Dedifferentiated amniotic fluid mesenchymal stem cell (primary cell): ENCODE measurements around the gene CENPA.
"Not testable (repeated sequence)": the region's sequence is repeated elsewhere in the genome, so short reads cannot be mapped to it uniquely, and the experiment has no call there.

ENCODE experiments used
- DNase-seq: peaks from one replicate; pipeline ENCODE4 v3.0.0-alpha.2; 2016; ENCODE audit errors: extremely low spot score

CENPA gene

DNA sequence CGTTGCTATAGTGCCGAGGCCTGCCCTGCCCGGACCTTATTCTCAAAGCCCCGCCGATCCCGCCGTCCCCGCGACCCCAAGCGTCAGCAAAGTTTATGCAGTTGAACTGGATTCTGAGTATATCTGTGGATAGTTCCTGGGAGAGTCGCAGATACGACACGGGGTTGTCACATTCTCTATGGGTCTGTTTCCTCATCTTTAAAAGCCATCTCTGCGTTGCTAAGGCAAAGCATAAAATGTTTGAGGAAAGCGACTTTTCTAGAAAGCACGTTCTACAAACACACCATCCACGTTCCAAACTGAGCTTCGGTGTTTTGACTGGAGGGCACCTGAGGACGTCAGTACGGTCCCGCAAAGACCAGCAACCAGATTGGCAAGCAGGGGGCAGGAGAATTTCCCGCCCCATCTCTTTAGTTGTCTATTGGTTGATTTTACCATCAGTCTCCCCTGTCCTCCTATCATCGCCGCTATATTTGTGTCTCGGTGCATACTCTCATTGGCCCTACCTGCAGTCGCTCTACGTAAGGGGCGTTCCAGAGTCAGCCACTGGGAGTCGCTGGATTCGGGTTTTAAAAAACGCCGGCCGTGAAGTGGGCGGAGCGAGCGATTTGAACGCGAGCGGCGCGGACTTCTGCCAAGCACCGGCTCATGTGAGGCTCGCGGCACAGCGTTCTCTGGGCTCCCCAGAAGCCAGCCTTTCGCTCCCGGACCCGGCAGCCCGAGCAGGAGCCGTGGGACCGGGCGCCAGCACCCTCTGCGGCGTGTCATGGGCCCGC, at the start of gene CENPA:
CENPA (plus strand) TSS at position 626 of the 776 bp plus-strand sequence; CDS start at position 767, 141 bp downstream.
- DNase-seq = peak; percentile 100

DNA sequence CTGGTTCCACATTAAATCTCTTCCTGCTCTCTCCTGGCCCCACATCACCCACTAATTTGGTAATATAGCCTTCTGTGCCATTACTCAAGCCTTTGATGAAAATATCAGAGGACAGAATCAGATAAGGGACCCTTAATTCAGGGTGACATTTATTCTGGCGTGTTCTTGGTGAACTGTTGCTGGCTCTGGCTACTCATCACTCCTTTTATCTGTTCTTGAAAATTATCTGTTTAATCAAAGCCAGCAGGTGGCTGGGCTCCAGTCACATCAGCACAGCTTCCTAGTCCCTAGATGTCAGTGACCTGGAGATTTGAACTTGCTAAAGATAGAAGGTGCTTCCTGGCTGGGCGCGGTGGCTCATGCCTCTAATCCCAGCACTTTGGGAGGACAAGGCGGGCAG, 48.6 kb upstream of the CENPA start:
- DNase-seq = no peak

DNA sequence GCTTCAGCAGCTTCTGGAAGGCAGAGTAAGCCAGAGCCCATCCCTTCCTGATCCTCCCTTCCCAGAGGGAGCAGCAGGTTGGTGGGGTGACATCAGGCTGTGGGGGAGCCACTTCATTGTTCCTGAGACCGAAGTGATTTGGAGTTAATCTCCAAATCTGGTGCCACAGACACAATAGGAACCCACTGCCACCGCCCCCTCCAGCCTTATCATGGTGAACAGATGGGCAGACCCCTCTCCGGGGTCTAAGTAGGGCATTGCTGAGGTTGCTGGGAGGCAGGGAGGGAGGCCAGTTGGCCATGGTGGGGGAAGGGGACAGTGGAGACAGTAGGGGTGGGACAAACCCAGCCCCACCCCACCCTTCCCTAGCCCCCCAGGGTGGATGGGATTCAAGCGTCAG, 47.4 kb upstream of the CENPA start:
- DNase-seq = no peak

DNA sequence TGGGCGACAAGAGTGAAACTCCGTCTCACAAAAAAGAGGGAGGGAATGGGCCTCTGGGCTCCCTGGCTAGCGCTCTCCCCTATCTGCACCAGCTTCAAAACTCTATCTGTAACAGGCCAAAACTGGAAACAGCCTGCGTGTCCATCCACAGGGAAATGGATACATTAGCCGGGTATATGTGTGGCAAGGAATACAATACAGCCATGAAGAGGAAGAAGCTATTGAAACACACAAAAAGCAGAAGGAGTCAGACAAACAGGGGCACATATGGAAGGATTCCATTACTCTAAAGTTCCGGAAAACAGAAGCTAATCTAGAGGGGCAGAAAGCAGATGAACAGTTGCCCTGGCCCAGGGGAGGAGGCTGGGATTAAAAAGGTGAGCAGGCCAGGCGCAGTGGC, 46.3 kb upstream of the CENPA start:
- DNase-seq = no peak

DNA sequence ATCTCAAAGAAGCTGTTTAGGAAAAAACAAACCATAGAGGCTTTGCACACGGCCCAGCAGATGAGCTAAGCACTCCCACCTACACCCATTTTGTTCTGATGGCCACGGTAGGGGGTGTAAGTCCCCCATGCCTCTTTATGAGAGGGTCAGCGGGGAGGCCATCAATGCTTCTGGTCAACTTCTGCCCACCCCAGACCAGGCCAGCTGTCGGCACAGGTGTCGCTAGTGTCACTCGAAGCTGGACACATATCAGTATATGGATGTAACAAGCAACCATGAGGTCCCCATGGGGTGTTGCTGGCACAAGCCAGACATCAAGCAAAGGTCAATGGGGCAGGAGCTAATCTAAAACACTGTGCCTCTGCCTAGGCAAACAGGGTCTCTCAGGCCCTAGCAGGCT, 45.5 kb upstream of the CENPA start:
- no peak for DNase-seq

DNA sequence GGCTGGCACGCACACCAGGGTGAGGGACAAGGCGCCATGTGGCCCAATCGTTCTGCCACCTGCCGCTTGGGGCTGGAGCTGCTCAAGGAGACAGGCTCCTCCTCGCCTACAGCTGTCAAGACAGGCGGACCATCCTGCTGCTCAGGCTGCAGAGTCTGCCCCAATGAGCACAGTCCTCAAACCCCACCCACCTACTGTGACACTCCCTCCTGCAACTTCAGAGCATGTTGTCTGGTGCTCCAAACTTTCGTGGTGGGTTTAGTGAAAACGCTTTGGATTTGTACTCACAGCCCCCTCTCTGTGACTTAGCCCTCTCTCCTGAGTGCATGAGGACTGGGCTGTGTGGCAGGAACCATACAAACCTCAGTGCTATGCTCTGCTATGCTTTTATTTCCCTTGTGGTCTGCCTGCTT, 45.0 kb upstream of the CENPA start:
- DNase-seq = no peak

DNA sequence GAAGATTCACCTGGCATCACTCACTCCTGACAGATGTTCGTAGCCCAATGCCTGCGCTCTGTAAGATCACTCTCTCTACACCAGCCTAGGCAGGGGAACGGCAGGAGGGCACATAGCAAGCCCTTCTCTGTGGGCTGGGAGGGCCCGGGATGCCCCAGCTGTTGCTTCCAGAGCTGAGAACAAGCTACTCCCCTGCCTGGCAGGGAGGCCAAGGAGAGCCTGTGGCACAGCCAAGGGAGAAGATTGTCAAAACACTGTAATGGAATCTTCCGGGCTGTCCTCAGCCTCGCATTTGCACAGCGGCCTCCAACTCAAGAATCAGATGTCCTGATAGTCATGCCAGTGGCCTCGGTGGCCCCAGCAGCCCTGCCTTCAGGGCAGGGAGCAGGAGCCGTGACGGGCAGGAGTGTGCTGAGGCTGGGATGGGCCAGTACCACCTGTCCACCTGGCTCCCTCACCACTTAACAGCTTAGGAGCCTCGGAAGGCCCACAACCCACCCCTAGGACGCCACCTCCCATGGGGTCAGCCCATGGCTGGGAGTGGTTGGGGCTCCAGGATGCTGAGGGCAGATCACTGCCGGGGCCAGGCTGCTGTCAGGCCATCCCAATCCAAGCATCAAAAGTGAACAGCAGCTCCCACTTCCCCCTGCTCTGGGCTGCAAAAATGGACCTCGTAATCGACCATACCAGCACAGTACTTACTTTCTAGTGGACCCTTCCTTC, 43.6 kb upstream of the CENPA start:
- no peak for DNase-seq

DNA sequence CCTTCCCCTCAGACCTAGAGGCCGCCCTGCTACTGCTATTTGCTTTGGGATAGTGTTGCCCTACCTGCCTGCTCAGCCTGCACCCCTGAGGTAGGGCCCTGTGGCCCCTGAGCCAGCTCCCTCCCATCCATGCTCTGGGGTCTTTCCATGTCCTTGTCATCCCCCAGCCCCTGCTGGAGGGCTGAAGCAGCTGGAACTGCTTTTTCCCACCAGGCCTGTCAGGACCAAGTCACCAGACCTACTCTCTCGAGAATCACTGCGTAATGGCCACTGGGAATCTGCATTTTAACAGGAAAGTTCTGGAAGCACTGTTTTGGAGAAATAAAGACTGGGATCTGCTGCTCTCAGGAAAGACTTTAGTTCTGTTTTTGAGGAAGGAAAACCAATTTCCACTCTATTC, 42.0 kb upstream of the CENPA start:
- no peak for DNase-seq

DNA sequence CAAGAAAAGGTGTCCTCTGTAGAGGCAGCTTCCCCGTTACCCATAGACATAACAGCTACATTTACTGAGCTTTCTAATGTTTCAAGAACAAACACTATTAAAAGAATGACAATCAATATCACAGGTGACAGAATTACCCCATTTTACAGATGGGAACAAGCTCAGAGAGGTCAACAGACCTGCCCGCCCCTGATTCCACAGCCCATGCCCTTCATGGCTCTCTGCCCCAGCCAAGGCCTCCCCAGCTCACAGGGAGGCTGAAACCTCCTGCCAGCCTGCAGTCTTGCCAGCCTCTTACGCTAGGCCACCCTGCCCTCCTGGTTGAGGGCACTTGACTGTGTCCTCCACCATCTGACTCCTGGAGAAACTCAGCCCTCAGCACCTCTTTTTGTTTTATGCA, 40.9 kb upstream of the CENPA start:
- no peak for DNase-seq

DNA sequence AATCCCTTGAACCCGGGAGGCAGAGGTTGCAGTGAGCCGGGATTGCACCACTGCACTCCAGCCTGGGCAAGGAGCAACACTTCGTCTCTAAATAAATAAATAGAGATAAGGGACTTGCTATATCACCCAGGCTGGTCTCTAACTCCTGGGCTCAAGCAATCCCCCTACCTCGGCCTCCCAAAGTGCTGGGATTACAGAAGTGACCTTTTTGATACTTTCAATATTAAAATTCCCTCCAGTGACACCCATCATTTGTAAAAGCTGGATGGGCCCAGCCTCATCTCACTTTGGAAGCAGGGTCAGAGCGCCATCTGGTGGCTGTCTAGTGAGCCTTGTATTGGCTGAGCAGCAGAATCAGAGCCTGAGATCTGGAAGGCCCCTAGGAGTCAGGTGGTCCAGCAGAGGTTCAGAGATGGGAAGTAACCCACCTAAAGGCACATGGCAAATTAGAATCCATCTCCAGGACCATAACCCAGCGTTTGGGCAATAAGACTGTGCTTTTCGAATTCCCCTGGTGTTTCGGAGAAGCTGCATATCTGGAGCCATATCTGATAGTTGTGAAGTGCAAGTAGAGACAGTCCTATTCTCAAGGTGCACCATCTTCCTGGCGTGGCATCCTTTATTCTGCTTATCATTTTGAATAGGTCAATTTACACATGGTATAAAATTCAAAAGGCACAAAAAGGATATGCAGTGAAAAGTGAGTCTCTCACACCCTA, 40.1 kb upstream of the CENPA start:
- peak; percentile 77 for DNase-seq

DNA sequence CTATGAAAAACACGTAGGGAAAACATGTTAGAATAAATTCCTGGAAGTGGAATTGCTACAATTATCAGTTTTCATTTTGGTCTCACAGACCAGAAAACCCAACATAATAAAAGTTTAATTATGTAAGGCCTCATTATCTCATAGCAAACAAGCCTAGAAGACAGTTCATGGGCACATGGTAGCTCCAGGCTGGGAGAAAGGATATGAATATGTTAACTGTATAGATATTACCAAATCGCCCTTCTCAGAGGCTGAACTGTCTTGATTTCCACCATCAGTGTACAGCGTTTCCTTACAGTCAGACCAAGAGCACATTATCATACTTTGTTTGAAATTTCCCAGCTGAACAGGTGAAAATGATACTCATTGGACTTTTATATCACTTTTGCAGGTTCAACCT, 38.9 kb upstream of the CENPA start:
- DNase-seq = no peak

DNA sequence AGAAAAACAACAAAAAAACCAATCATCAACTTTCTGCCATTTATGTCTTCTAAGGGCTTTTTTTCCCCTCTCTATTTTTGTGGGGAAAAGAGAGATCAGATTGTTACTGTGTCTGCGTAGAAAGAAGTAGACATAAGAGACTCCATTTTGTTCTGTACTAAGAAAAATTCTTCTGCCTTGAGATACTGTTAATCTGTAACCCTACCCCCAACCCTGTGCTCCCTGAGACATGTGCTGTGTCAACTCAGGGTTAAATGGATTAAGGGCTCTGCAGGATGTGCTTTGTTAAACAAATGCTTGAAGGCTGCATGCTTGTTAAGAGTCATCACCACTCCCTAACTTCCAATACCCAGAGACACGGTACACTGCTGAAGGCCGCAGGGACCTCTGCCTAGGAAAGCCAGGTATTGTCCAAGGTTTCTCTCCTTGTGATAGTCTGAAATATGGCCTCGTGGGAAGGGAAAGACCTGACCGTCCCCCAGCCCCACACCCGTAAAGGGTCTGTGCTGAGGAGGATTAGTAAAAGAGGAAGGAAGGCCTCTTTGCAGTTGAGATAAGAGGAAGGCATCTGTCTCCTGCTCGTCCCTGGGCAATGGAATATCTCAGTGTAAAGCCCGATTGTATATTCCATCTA, 36.0 kb upstream of the CENPA start:
- DNase-seq = not testable (repeated sequence)

DNA sequence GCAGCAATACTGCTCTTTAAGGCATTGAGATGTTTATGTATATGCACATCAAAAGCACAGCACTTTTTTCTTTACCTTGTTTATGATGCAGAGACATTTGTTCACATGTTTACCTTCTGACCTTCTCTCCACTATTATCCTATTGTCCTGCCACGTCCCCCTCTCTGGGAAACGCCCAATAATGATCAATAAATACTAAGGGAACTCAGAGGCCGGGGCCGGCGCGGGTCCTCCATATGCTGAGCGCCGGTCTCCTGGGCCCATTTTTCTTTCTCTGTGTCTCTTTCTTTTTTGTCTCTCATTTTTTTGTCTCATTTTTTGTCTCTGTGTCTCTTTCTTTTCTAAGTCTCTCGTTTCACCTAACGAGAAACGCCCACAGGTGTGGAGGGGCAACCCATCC, 35.4 kb upstream of the CENPA start:
- not testable (repeated sequence) for DNase-seq

DNA sequence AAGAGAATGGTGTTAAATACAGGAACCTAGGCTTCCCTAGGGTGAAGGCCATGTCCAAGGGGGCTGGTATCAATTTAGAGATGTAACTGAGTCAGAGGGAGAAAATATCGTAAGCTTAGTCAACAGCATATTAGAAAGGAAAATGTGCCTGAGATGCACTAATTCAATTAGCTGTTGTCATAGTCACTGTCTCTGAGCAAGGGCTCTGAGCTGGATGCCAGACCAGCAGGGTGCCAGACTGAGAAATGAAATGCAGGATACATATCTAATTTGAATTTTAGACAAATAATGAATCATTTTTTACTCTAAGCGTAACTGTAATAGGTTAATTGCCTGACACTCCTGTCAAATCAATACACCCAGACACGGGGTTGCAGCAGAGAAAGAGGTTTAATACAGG, 33.2 kb upstream of the CENPA start:
- DNase-seq = no peak

DNA sequence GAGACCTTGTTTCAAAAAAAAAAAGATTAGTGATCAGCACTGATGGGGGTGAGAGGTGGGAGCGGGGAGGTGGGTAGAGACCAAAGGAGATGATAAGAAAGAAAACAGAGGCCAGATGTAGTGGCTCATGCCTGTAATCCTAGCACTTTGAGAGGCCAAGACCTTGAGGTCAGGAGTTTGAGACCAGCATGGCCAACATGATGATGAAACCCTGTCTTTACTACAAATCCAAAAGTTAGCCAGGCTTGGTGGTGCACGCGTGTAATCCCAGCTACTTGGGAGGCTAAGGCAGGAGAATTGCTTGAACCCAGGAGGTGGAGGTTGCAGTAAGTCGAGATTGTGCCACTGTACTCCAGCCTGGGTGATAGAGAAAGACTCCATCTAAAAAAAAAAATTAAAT, 31.3 kb upstream of the CENPA start:
- DNase-seq = no peak

DNA sequence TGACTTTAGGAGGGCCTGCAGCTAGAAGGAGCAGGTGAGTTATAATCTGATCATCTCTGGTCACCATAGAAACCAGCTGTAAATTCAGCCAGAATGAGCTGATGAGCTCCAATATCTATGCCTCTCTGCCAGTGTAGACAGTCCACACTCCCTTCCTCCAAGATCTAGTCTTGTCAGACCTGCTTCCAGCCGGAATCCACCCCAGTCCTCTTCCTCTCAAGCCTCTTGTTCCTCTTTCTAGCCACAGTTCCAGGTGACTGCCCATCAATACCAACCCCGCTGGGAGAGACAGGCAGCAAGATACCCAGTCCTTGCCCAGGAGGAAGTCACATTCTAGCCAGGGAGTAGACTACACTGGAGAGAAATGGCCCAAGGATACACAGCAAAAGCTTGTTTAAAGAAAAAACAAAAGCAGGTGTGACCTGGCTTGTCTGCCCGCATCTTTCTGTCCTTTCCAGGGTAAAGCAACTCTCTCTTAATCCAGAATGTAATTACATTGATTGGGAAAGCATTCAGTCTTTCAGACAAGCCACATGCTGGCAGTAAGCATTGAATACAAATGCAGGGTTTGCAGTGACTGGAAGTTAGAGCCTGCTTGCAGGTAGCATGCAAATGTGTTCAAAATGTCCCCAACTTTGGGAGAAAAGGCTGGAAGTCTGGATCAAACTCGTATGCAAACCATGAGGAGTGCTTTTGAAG, 30.7 kb upstream of the CENPA start:
- no peak for DNase-seq

DNA sequence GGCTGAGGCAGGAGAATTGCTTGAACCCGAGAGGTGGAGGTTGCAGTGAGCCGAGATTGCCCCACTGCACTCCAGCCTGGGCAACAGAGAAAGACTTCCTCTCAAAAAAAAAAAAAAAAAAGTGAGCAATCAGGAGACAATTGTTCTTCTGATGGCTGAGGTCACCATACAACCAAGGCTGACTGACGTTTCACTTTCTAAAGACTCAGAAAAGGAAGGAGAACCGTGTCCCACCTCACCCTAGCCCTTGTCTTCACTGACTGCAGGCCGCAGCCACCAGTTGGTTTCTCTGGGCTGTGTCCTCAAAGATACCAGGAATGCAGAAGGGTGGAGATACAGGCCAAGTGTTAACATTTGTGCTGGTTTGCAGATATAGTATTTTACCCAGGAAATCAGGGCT, 29.5 kb upstream of the CENPA start:
- no peak for DNase-seq

DNA sequence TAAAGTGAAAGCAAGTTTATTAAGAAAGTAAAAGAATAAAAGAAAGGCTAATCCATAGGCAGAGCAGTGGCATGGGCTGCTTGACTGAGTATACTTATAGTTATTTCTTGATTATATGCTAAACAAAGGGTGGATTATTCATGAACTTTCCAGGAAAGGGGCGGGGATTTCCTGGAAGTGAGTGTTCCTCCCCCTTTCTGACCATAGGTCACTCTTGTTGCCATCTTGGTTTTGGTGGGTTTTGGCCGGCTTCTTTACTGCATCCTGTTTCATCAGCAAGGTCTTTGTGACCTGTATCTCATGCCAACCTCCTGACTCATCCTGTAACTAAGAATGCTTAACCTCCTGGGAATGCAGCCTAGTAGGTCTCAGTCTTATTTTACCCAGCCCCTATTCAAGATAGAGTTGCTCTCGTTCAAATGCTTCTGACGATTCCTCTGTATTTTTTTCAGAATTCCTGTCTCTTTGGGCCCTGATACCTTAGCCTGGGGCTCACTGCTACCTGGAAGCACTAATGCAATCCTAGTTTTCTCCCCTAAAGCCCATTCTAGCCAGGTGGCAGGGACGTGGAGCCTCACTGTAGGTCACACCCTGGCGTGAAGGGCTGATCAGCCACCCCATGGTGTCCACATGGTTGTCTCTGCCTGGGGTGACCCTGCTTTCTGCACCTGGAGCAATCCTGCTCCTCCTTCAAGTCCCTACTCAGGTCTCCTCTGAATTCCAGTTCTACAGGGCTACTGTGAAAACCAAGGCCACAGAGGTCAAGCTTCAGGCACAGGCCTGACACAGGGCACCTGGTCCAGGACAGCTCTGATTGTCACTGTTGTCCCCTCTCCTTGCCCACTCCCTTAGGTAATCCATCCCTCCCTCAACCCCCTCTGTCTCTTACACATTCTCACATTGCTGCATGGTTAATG, 27.7 kb upstream of the CENPA start:
- DNase-seq = peak; percentile 96

DNA sequence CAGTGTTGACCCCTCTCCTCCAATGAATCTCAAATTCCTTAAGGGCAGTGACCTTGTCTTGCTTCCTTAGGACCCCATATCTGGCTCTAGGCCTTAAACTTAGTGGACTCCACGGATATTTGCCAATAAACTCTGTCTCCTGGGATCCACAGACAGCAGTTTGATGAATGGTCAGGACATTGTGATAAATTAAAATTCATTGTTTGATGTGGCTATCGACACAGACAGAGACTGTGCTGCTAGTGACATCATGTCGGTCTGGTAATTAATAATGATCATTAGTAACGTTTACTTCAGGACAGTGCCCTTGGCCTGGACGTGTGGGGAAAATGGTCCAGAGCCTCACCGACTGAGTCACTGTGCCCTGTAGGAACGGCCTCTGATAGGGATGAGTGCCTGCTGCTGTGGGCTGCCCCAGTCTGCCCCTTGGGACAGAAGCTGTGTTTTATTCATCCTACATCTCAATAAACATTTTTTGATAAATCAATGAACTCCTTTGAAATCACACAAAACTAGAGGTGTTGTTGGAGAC, 27.0 kb upstream of the CENPA start:
- DNase-seq = no peak

DNA sequence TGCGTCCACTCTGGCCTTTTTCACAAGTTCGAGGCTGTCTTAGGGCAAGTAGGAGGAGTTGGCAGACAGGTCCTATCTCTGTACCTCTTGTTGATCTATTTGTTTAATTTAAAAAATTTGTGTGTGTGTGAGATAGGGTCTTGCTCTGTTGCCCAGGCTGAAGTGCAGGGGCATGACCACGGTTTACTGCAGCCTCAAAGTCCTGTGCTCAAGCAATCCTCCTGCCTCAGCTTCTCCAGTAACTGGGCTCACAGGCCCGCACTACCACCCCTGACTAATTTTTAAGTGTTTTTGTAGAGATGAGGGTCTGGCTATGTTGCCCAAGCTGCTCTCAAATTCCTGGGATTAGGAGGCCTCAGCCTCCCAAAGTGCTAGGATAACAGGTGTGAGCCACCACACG, 26.0 kb upstream of the CENPA start:
- no peak for DNase-seq
